ENCODE measurements around the gene AGBL3. TPM values are rescaled to one million over a fixed set of nuclear protein-coding genes. Genes with fewer than 3 reads are reported as not detected.

AGBL3 gene
- total RNA-seq, 4 donors from 2014 or later: 0.49 to 2.4 (median 0.94) TPM; not detected in 1

DNA sequence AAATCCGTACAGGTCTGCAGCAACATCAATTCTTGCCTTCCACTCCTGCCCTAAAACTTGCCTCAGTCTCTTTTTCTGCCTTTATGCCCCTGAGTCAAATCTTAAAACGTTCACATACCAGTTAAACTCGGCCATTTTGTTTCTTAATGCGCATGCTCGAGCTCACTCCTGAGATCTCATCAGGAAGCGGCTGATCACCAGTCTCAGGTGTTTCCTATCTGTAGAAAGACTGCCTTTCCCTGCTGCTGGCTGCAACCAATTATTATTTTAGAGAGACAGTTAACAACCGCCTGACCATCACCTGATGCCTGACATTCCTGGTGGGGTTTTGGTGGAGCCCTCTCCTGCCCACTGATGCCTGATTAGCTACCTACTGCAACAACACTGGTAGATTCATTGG is 91.3 kb downstream of the AGBL3 start:
- WGBS: 74% methylated on average over 7 of the region's 7 CpGs
- H3K27ac ChIP-seq: no peak overlapping the region
- TF ChIP-seq, protein P1, sequence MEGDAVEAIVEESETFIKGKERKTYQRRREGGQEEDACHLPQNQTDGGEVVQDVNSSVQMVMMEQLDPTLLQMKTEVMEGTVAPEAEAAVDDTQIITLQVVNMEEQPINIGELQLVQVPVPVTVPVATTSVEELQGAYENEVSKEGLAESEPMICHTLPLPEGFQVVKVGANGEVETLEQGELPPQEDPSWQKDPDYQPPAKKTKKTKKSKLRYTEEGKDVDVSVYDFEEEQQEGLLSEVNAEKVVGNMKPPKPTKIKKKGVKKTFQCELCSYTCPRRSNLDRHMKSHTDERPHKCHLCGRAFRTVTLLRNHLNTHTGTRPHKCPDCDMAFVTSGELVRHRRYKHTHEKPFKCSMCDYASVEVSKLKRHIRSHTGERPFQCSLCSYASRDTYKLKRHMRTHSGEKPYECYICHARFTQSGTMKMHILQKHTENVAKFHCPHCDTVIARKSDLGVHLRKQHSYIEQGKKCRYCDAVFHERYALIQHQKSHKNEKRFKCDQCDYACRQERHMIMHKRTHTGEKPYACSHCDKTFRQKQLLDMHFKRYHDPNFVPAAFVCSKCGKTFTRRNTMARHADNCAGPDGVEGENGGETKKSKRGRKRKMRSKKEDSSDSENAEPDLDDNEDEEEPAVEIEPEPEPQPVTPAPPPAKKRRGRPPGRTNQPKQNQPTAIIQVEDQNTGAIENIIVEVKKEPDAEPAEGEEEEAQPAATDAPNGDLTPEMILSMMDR (IDR thresholded peaks at IDR 0.05): no peak
- no peak for TF ChIP-seq POLR2AphosphoS5 (IDR thresholded peaks at IDR 0.05)
- no peak for TF ChIP-seq POLR2A (IDR thresholded peaks at IDR 0.05)
- no peak for TF ChIP-seq EP300 (IDR thresholded peaks at IDR 0.05)
- H3K27me3 ChIP-seq: no peaks in the 10 kb centered on the region
- no peaks in the 10 kb centered on the region for H3K4me1 ChIP-seq
- no peak for DNase-seq (ENCODE audit: low spot score in 2 of 2)
- H3K36me3 ChIP-seq: no peaks in the 10 kb centered on the region
- no peak overlapping the region for H3K4me3 ChIP-seq
- H3K9me3 ChIP-seq: no peaks in the 10 kb centered on the region

DNA sequence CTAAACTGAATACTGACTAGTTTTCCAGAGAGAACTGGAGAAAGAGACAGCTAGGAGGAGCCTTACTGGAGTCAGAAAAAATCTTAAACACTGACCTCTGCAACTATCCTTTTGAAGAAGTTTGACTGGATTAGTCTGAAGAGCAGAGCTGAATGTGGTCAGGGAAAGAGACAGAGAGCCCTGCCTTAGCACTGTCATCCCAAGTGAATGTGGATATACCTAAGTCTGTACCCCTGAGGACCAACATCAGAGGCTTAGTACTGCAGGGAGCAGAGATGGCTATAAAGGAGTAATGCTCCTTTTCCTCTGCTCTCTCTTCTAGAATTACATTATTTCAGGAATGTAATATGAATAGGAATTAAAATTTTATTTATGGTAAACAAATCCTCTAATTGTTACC is 91.7 kb downstream of the AGBL3 start:
- TF ChIP-seq EP300 (IDR thresholded peaks at IDR 0.05) (no peak), POLR2AphosphoS5 (IDR thresholded peaks at IDR 0.05) (no peak), POLR2A (IDR thresholded peaks at IDR 0.05) (no peak)
- TF ChIP-seq, protein P1 (IDR thresholded peaks at IDR 0.05): no peak
- Histone ChIP-seq H3K36me3 (no peaks in the 10 kb centered on the region), H3K9me3 (no peaks in the 10 kb centered on the region), H3K4me3 (no peak overlapping the region), H3K27ac (no peak overlapping the region), H3K27me3 (no peaks in the 10 kb centered on the region), H3K4me1 (no peaks in the 10 kb centered on the region)
- no peak for DNase-seq (ENCODE audit: low spot score in 2 of 2)

DNA sequence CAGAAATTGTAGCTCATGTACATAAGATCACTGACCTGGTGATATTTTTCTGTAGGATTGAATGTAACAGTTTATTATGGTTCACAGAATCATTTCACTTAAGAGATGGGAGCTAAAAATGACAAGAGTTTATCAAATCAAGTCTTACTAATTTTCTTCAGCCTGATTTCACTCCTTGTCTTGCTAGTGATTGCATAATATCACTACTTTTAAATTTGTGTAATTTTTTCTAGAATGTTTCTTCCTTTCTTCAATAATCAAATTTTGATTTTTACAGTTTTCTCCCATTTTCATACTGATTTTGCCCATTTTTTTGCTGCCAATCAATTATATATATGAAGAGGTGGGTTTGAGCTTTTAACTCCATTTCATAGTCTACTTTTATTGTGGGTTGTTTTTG is 92.8 kb downstream of the AGBL3 start:
- Histone ChIP-seq H3K36me3 (no peaks in the 10 kb centered on the region), H3K9me3 (no peaks in the 10 kb centered on the region), H3K27ac (no peak overlapping the region), H3K4me3 (no peak overlapping the region), H3K27me3 (no peaks in the 10 kb centered on the region), H3K4me1 (no peaks in the 10 kb centered on the region)
- no peak for DNase-seq (ENCODE audit: low spot score in 2 of 2)
- no peak for TF ChIP-seq POLR2AphosphoS5 (IDR thresholded peaks at IDR 0.05)
- TF ChIP-seq POLR2A (IDR thresholded peaks at IDR 0.05): no peak
- TF ChIP-seq EP300 (IDR thresholded peaks at IDR 0.05): no peak
- TF ChIP-seq, protein P1 (IDR thresholded peaks at IDR 0.05): no peak

DNA sequence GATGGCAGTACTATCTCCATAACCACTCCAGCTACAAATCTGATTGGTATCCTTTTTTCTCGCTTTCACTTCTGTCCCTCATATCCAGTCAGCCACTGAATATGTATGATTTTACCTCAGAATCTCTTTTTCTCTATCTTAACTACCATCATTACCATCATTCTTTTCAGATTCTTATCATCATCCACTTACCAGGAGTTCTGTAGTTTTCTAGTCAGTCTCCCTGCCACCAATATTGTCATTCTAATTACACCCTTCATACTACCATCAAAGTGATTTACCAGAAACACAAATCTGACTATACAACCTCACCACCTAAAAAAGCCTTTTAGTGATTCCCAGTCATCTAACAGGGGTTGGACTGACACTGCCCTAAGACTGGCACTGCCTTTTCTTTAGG is 96.7 kb downstream of the AGBL3 start:
- Histone ChIP-seq H3K9me3 (no peaks in the 10 kb centered on the region), H3K36me3 (no peaks in the 10 kb centered on the region)

DNA sequence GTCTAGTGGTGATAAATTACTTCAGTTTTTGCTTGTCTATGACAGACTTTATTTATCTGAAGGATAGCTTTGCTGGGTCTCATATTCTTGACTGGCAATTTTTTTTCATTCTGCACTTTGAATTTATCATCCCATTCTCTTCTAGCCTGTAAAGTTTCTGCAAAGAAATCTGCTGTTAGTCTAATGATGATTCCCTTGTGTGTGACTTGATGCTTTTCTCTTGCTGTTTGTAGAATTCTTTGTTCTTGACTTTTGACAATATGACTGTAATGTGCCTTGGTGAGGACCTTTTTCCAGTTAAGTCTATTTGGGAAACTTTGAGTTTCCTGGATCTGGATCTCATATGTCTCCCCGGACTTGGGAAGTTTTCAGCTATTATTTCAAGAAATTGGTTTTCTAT is 102.3 kb downstream of the AGBL3 start:
- Histone ChIP-seq H3K4me1 (no peaks in the 10 kb centered on the region), H3K27me3 (no peaks in the 10 kb centered on the region), H3K27ac (no peak overlapping the region), H3K9me3 (no peaks in the 10 kb centered on the region), H3K4me3 (no peak overlapping the region), H3K36me3 (no peaks in the 10 kb centered on the region)
- DNase-seq (ENCODE audit: low spot score in 2 of 2): no peak
- WGBS: 100% methylated on average over 1 of the region's 1 CpG
- TF ChIP-seq POLR2AphosphoS5 (IDR thresholded peaks at IDR 0.05): no peak
- TF ChIP-seq POLR2A (IDR thresholded peaks at IDR 0.05): no peak
- TF ChIP-seq EP300 (IDR thresholded peaks at IDR 0.05): no peak
- TF ChIP-seq, protein P1 (IDR thresholded peaks at IDR 0.05): no peak

More for the DNA sequence above, 96.7 kb downstream of the AGBL3 start:
- H3K27ac ChIP-seq: no peak overlapping the region
- DNase-seq (ENCODE audit: low spot score in 2 of 2): no peak
- H3K4me3 ChIP-seq: no peak overlapping the region
- WGBS: 0% methylated on average over 1 of the region's 1 CpG
- H3K27me3 ChIP-seq: no peaks in the 10 kb centered on the region
- H3K4me1 ChIP-seq: no peaks in the 10 kb centered on the region
- TF ChIP-seq, protein P1 (IDR thresholded peaks at IDR 0.05): no peak

Measured in suprapubic skin (tissue), 4 donors.